ENCODE results near the gene ASB3. TPM values are rescaled to one million over a fixed set of nuclear protein-coding genes. Genes with fewer than 3 reads are reported as not detected.
A peak's percentile ranks its signal among the peaks of the same experiment; 100 is the strongest.

Gene ASB3
- total and polyA plus RNA-seq, 9 of the 15 experiments (the other 6 are each of a cell fraction or from before 2014, with no cell fraction given) = 13.6 to 35.3 (median 18.7) TPM

DNA sequence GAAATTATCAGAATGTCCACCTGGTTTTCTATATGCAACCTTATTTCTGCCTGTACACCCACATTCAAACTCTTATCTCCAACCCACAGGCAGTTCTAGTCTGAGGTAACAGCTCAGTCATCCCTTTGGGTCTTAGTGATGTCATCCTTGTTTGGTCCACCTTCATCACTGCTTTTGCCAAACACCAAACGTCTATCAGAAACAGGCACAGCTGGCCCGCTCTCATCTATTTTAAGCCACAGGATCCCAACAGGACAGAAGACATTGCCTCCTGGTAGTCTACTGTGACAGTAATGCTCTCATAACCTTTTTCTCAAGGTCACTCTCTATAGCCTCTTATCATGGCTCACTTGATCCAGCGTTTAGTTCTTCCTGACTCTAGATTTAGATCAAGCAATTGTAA is 118.1 kb downstream of the ASB3 start (continued):
- TF ChIP-seq, protein P1, sequence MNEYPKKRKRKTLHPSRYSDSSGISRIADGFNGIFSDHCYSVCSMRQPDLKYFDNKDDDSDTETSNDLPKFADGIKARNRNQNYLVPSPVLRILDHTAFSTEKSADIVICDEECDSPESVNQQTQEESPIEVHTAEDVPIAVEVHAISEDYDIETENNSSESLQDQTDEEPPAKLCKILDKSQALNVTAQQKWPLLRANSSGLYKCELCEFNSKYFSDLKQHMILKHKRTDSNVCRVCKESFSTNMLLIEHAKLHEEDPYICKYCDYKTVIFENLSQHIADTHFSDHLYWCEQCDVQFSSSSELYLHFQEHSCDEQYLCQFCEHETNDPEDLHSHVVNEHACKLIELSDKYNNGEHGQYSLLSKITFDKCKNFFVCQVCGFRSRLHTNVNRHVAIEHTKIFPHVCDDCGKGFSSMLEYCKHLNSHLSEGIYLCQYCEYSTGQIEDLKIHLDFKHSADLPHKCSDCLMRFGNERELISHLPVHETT (CRISPR knock-in tag; conservative IDR thresholded peaks at IDR 0.05 in 1 of 2, IDR thresholded peaks at IDR 0.05 in 1 of 2) = 0 out of 4 replicates have a peak, but pooled peaks of 1 of the 2 experiments have one; percentile 39
- TF ChIP-seq, protein P2, sequence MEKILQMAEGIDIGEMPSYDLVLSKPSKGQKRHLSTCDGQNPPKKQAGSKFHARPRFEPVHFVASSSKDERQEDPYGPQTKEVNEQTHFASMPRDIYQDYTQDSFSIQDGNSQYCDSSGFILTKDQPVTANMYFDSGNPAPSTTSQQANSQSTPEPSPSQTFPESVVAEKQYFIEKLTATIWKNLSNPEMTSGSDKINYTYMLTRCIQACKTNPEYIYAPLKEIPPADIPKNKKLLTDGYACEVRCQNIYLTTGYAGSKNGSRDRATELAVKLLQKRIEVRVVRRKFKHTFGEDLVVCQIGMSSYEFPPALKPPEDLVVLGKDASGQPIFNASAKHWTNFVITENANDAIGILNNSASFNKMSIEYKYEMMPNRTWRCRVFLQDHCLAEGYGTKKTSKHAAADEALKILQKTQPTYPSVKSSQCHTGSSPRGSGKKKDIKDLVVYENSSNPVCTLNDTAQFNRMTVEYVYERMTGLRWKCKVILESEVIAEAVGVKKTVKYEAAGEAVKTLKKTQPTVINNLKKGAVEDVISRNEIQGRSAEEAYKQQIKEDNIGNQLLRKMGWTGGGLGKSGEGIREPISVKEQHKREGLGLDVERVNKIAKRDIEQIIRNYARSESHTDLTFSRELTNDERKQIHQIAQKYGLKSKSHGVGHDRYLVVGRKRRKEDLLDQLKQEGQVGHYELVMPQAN (IDR thresholded peaks at IDR 0.05; ENCODE audit: borderline replicate concordance) = no peak
- TF ChIP-seq SMAD4 (CRISPR knock-in tag; conservative IDR thresholded peaks at IDR 0.05) = peak; percentile 85
- peak; percentile 28; the same call in 1 of the 2 replicates for TF ChIP-seq ZNF263 (CRISPR knock-in tag; IDR thresholded peaks at IDR 0.05; ENCODE audit: borderline replicate concordance)
- TF ChIP-seq CTBP1 (IDR thresholded peaks at IDR 0.05; ENCODE audit: borderline replicate concordance) = peak; percentile 99
- TF ChIP-seq ZNF589 (CRISPR knock-in tag; IDR thresholded peaks at IDR 0.05; ENCODE audit: low read depth) = peak; percentile 82; the same call in 1 of the 2 replicates
- TF ChIP-seq POLR3A (IDR thresholded peaks at IDR 0.05; ENCODE audit: borderline replicate concordance, extremely low read depth, insufficient read depth, insufficient read length) = no peak
- no peak for TF ChIP-seq CHD1 (IDR thresholded peaks at IDR 0.05; ENCODE audit: low read length)
- TF ChIP-seq TAF9B (IDR thresholded peaks at IDR 0.05; ENCODE audit: partially characterized antibody) = peak; percentile 79
- TF ChIP-seq EP400 (IDR thresholded peaks at IDR 0.05) = peak; percentile 65; the same call in 1 of the 2 replicates
- TF ChIP-seq TEAD1 (CRISPR knock-in tag; IDR thresholded peaks at IDR 0.05) = no peak
- 0 out of 2 replicates have a peak, but pooled peaks have one; percentile 25 for TF ChIP-seq BCOR (IDR thresholded peaks at IDR 0.05)
- TF ChIP-seq, protein P3, sequence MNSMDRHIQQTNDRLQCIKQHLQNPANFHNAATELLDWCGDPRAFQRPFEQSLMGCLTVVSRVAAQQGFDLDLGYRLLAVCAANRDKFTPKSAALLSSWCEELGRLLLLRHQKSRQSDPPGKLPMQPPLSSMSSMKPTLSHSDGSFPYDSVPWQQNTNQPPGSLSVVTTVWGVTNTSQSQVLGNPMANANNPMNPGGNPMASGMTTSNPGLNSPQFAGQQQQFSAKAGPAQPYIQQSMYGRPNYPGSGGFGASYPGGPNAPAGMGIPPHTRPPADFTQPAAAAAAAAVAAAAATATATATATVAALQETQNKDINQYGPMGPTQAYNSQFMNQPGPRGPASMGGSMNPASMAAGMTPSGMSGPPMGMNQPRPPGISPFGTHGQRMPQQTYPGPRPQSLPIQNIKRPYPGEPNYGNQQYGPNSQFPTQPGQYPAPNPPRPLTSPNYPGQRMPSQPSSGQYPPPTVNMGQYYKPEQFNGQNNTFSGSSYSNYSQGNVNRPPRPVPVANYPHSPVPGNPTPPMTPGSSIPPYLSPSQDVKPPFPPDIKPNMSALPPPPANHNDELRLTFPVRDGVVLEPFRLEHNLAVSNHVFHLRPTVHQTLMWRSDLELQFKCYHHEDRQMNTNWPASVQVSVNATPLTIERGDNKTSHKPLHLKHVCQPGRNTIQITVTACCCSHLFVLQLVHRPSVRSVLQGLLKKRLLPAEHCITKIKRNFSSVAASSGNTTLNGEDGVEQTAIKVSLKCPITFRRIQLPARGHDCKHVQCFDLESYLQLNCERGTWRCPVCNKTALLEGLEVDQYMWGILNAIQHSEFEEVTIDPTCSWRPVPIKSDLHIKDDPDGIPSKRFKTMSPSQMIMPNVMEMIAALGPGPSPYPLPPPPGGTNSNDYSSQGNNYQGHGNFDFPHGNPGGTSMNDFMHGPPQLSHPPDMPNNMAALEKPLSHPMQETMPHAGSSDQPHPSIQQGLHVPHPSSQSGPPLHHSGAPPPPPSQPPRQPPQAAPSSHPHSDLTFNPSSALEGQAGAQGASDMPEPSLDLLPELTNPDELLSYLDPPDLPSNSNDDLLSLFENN (IDR thresholded peaks at IDR 0.05; ENCODE audit: low read depth in 2 of 2, low read length in 2 of 2) = peak in 1 of 2 experiments; percentile 87; a peak in 2 of 4 replicates
- TF ChIP-seq SP1 (CRISPR knock-in tag; IDR thresholded peaks at IDR 0.05) = peak; percentile 46; the same call in 1 of the 2 replicates
- no peak for TF ChIP-seq BDP1 (IDR thresholded peaks at IDR 0.05; ENCODE audit: insufficient read depth, insufficient read length)
- TF ChIP-seq, protein P4, sequence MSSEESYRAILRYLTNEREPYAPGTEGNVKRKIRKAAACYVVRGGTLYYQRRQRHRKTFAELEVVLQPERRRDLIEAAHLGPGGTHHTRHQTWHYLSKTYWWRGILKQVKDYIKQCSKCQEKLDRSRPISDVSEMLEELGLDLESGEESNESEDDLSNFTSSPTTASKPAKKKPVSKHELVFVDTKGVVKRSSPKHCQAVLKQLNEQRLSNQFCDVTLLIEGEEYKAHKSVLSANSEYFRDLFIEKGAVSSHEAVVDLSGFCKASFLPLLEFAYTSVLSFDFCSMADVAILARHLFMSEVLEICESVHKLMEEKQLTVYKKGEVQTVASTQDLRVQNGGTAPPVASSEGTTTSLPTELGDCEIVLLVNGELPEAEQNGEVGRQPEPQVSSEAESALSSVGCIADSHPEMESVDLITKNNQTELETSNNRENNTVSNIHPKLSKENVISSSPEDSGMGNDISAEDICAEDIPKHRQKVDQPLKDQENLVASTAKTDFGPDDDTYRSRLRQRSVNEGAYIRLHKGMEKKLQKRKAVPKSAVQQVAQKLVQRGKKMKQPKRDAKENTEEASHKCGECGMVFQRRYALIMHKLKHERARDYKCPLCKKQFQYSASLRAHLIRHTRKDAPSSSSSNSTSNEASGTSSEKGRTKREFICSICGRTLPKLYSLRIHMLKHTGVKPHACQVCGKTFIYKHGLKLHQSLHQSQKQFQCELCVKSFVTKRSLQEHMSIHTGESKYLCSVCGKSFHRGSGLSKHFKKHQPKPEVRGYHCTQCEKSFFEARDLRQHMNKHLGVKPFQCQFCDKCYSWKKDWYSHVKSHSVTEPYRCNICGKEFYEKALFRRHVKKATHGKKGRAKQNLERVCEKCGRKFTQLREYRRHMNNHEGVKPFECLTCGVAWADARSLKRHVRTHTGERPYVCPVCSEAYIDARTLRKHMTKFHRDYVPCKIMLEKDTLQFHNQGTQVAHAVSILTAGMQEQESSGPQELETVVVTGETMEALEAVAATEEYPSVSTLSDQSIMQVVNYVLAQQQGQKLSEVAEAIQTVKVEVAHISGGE (CRISPR knock-in tag; IDR thresholded peaks at IDR 0.05) = no peak
